K562 (cell line): ENCODE results near the gene TRIO. TPM values are rescaled to one million over a fixed set of nuclear protein-coding genes. Genes with fewer than 3 reads are reported as not detected.
A peak's percentile ranks its signal among the peaks of the same experiment; 100 is the strongest.

Experiments used
- CEBPZ ChIP-seq: fragments of 150-350 bp; IDR thresholded peaks from 2 replicates; pipeline ENCODE4 v1.6.1; 2014; ENCODE audit warnings: low read depth, mild to moderate bottlenecking, low read length, borderline replicate concordance
- ETV6 ChIP-seq, 3 experiments: fragments of 150-350 bp in 1 of 3; sonication (generic) in 1 of 3; formaldehyde crosslinking in 1 of 3; IDR thresholded peaks; 2 replicates each; pipeline versions ENCODE4 v1.6.1 to v1.8.0; 2014 to 2022; ENCODE audit warnings: borderline replicate concordance in 2 of 3, low read depth in 2 of 3, antibody characterized with exemption in 1 of 3, low read length in 1 of 3, mild to moderate bottlenecking in 1 of 3, missing genetic modification reagents in 1 of 3
- HLTF ChIP-seq: fragments of 450-650 bp; IDR thresholded peaks from 2 replicates; pipeline ENCODE4 v1.6.1; 2016
- KDM2B ChIP-seq: fragments of 250-450 bp; sonication (Bioruptor Pico); IDR thresholded peaks from 2 replicates; pipeline ENCODE4 v1.8.0; 2021; ENCODE audit warnings: mild to moderate bottlenecking, moderate library complexity
- PRMT5 ChIP-seq: sonication (generic); formaldehyde crosslinking; IDR thresholded peaks from 2 replicates; pipeline ENCODE4 v1.5.0; 2020; ENCODE audit warnings: missing genetic modification reagents
- SNIP1 ChIP-seq: fragments of 450-650 bp; IDR thresholded peaks from 2 replicates; pipeline ENCODE4 v1.7.1; 2017; ENCODE audit warnings: low read depth, mild to moderate bottlenecking
- SRSF3 ChIP-seq: fragments of 200-400 bp; formaldehyde crosslinking; IDR thresholded peaks from 2 replicates; pipeline ENCODE4 v1.6.1; 2016; ENCODE audit warnings: mild to moderate bottlenecking, low read length, moderate library complexity; ENCODE audit not compliant: insufficient read depth
- STAT6 ChIP-seq: sonication (generic); formaldehyde crosslinking; IDR thresholded peaks from 2 replicates; pipeline ENCODE4 v1.8.1; 2023; ENCODE audit warnings: mild to moderate bottlenecking, missing genetic modification reagents
- ZBTB34 ChIP-seq: fragments of 250-450 bp; sonication (Bioruptor Pico); IDR thresholded peaks from 2 replicates; pipeline ENCODE4 v1.8.0; 2021; ENCODE audit warnings: mild to moderate bottlenecking, moderate library complexity
- ZNF121 ChIP-seq: sonication (generic); formaldehyde crosslinking; conservative IDR thresholded peaks from 2 replicates; pipeline ENCODE4 v1.8.0; 2022; ENCODE audit warnings: missing genetic modification reagents
- ZNF133 ChIP-seq: fragments of 250-450 bp; sonication (Bioruptor Pico); IDR thresholded peaks from 2 replicates; pipeline ENCODE4 v1.4.0; 2020; ENCODE audit warnings: mild to moderate bottlenecking
- ZNF444 ChIP-seq: fragments of 250-450 bp; sonication (Bioruptor Pico); IDR thresholded peaks from 2 replicates; pipeline ENCODE4 v1.4.0; 2020; ENCODE audit warnings: mild to moderate bottlenecking, moderate library complexity
- ZNF584 ChIP-seq: fragments of 200-800 bp; sonication (Bioruptor generic); IDR thresholded peaks from 2 replicates; pipeline ENCODE4 v1.6.1; 2016; ENCODE audit warnings: low read depth, mild to moderate bottlenecking, missing genetic modification characterization, missing compliant biosample characterization
- polyA plus RNA-seq, 8 experiments: library from polyadenylated mRNA; depleted of rRNA in 4 of 8; stranded (reverse) in 5 of 8; unstranded in 3 of 8; fragments of >200 nt; fragmentation: Nextera tagmentation in 2 of 8; fragmentation: Illumina TruSeq in 1 of 8; extraction: Ambion mirVana in 2 of 8; extraction: Trizol in 1 of 8; gene quantifications; 2 replicates each; pipeline versions ENCODE4 v1.2.1 to v1.2.3, GENCODE V29; 2011 to 2014; ENCODE audit warnings: inconsistent platforms in 1 of 8, missing spikeins in 1 of 8
- total RNA-seq, 7 experiments: library from RNA; depleted of rRNA in 6 of 7; stranded (reverse); fragments of >200 nt in 6 of 7; fragmentation: Illumina TruSeq in 2 of 7; extraction: Trizol in 2 of 7; gene quantifications; 2 replicates each; pipeline versions ENCODE4 v1.2.1 to v1.2.3, GENCODE V29; 2011 to 2021; ENCODE audit warnings: low replicate concordance in 1 of 7
- TF ChIP-seq, protein P1 (sequence below): IDR thresholded peaks from 2 replicates; pipeline ENCODE4 v1.6.1; 2016; ENCODE audit warnings: missing genetic modification characterization, missing compliant biosample characterization
- TF ChIP-seq, protein P2 (sequence below): fragments of 250-450 bp; sonication (Bioruptor Pico); IDR thresholded peaks from 2 replicates; pipeline ENCODE4 v1.5.0; 2020; ENCODE audit warnings: mild to moderate bottlenecking
- TF ChIP-seq, protein P3 (sequence below): fragments of 250-450 bp; sonication (Bioruptor Pico); IDR thresholded peaks from 2 replicates; pipeline ENCODE4 v1.4.0; 2020

Gene TRIO
- total and polyA plus RNA-seq, 9 of the 15 experiments (the other 6 are each of a cell fraction or from before 2014, with no cell fraction given), result 0.24 to 5.0 (median 1.1) TPM

- TF ChIP-seq, protein P1, sequence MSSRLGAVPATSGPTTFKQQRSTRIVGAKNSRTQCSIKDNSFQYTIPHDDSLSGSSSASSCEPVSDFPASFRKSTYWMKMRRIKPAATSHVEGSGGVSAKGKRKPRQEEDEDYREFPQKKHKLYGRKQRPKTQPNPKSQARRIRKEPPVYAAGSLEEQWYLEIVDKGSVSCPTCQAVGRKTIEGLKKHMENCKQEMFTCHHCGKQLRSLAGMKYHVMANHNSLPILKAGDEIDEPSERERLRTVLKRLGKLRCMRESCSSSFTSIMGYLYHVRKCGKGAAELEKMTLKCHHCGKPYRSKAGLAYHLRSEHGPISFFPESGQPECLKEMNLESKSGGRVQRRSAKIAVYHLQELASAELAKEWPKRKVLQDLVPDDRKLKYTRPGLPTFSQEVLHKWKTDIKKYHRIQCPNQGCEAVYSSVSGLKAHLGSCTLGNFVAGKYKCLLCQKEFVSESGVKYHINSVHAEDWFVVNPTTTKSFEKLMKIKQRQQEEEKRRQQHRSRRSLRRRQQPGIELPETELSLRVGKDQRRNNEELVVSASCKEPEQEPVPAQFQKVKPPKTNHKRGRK (tag), result no peak
- TF ChIP-seq ZBTB34 (CRISPR knock-in tag) (no peak), ZNF584 (no peak), ETV6 (IDR thresholded peaks at IDR 0.05; ENCODE audit: borderline replicate concordance in 1 of 2, low read depth in 2 of 2, low read length in 1 of 2) (peak in 1 of 2 experiments; percentile 60; a peak in 1 of 4 replicates), ETV6 (CRISPR knock-in tag; IDR thresholded peaks at IDR 0.05; ENCODE audit: borderline replicate concordance) (no peak), SRSF3 (no peak), HLTF (no peak), ZNF133 (CRISPR knock-in tag) (no peak), STAT6 (CRISPR knock-in tag) (no peak), CEBPZ (no peak), SNIP1 (no peak), KDM2B (CRISPR knock-in tag) (no peak), ZNF121 (CRISPR knock-in tag) (no peak), ZNF444 (CRISPR knock-in tag) (no peak), PRMT5 (CRISPR knock-in tag) (no peak)
- TF ChIP-seq, protein P2, sequence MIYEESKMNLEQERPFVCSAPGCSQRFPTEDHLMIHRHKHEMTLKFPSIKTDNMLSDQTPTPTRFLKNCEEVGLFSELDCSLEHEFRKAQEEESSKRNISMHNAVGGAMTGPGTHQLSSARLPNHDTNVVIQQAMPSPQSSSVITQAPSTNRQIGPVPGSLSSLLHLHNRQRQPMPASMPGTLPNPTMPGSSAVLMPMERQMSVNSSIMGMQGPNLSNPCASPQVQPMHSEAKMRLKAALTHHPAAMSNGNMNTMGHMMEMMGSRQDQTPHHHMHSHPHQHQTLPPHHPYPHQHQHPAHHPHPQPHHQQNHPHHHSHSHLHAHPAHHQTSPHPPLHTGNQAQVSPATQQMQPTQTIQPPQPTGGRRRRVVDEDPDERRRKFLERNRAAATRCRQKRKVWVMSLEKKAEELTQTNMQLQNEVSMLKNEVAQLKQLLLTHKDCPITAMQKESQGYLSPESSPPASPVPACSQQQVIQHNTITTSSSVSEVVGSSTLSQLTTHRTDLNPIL, result no peak
- TF ChIP-seq, protein P3, sequence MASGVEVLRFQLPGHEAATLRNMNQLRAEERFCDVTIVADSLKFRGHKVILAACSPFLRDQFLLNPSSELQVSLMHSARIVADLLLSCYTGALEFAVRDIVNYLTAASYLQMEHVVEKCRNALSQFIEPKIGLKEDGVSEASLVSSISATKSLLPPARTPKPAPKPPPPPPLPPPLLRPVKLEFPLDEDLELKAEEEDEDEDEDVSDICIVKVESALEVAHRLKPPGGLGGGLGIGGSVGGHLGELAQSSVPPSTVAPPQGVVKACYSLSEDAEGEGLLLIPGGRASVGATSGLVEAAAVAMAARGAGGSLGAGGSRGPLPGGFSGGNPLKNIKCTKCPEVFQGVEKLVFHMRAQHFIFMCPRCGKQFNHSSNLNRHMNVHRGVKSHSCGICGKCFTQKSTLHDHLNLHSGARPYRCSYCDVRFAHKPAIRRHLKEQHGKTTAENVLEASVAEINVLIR, result no peak
Observed at GRCh38 chr5:14463629-14464028, 320.5 kb downstream of the TRIO start (continued).
